Glutamatergic neuron (in vitro differentiated cells): ENCODE measurements around the gene SCD5. TPM values are rescaled to one million over a fixed set of nuclear protein-coding genes. Genes with fewer than 3 reads are reported as not detected.
A peak's percentile ranks its signal among the peaks of the same experiment; 100 is the strongest.

Source experiments
- DNase-seq: peaks from one replicate; pipeline ENCODE4 v3.0.0; 2022
- H3K27ac Mint-ChIP-seq: one replicate; pipeline ENCODE4 v1.8.0; 2020; ENCODE audit warnings: mild to moderate bottlenecking, mixed read lengths, inconsistent platforms; ENCODE audit not compliant: unreplicated experiment
- H3K27me3 Mint-ChIP-seq: one replicate; pipeline ENCODE4 v1.8.0; 2020; ENCODE audit warnings: mild to moderate bottlenecking, moderate library complexity, mixed read lengths, inconsistent platforms; ENCODE audit not compliant: unreplicated experiment
- H3K36me3 Mint-ChIP-seq: one replicate; pipeline ENCODE4 v1.8.0; 2020; ENCODE audit warnings: mild to moderate bottlenecking, mixed read lengths, inconsistent platforms; ENCODE audit not compliant: unreplicated experiment
- H3K4me1 Mint-ChIP-seq: one replicate; pipeline ENCODE4 v1.8.0; 2020; ENCODE audit warnings: mild to moderate bottlenecking, low read depth, mixed read lengths, inconsistent platforms; ENCODE audit not compliant: unreplicated experiment
- H3K4me3 Mint-ChIP-seq: one replicate; pipeline ENCODE4 v1.8.0; 2020; ENCODE audit warnings: mild to moderate bottlenecking, mixed read lengths, inconsistent platforms; ENCODE audit not compliant: unreplicated experiment
- H3K9me3 Mint-ChIP-seq: one replicate; pipeline ENCODE4 v1.8.0; 2020; ENCODE audit warnings: mild to moderate bottlenecking, moderate library complexity, mixed read lengths, inconsistent platforms; ENCODE audit not compliant: unreplicated experiment
- CTCF ChIP-seq: fragments of 200-600 bp; sonication (generic); IDR thresholded peaks from one replicate; pipeline ENCODE4 v1.5.0; 2021; ENCODE audit not compliant: partially characterized antibody, unreplicated experiment
- total RNA-seq: library from RNA; stranded (reverse); fragmentation: NEBNext Ultra II Directional; extraction: Animal tissue kit (Norgen Biotek cat#: 25700); gene quantifications from one replicate; pipeline ENCODE4 v1.2.1, GENCODE V29; 2021; ENCODE audit not compliant: unreplicated experiment

The SCD5 gene
- total RNA-seq, 1 donor from 2014 or later, result 31.9 TPM

- Mint-ChIP-seq H3K36me3 (no peaks in the 10 kb centered on the region), H3K27me3 (no peaks in the 10 kb centered on the region), H3K27ac (no peak overlapping the region), H3K4me3 (no peak overlapping the region), H3K4me1 (peaks cover 11% of the 10 kb centered on the region), H3K9me3 (peaks cover 7% of the 10 kb centered on the region)
- no peak for DNase-seq
- TF ChIP-seq CTCF, result no peak
Measured at GRCh38 chr4:82705928-82706300, 92.7 kb downstream of the SCD5 start.

- no peaks in the 10 kb centered on the region for H3K36me3 Mint-ChIP-seq
- H3K4me3 Mint-ChIP-seq, result no peak overlapping the region
- peak; percentile 31 for DNase-seq
- peaks cover 7% of the 10 kb centered on the region for H3K9me3 Mint-ChIP-seq
- no peak overlapping the region for H3K27ac Mint-ChIP-seq
- H3K27me3 Mint-ChIP-seq, result no peaks in the 10 kb centered on the region
- TF ChIP-seq CTCF, result no peak
- H3K4me1 Mint-ChIP-seq, result peaks cover 11% of the 10 kb centered on the region
Measured at GRCh38 chr4:82705169-82705927, 93.2 kb downstream of the SCD5 start.

GRCh38 chr4:82704156-82704555, 94.4 kb downstream of the SCD5 start:
- Mint-ChIP-seq H3K27ac (no peak overlapping the region), H3K4me3 (no peak overlapping the region), H3K36me3 (no peaks in the 10 kb centered on the region), H3K4me1 (peaks cover 11% of the 10 kb centered on the region), H3K9me3 (peaks cover 7% of the 10 kb centered on the region), H3K27me3 (no peaks in the 10 kb centered on the region)
- TF ChIP-seq CTCF, result no peak
- DNase-seq, result no peak

- DNase-seq, result no peak
- no peak overlapping the region for H3K4me3 Mint-ChIP-seq
- TF ChIP-seq CTCF, result no peak
- peaks cover 2% of the 10 kb centered on the region for H3K9me3 Mint-ChIP-seq
- peaks cover under 1% of the 10 kb centered on the region for H3K36me3 Mint-ChIP-seq
- peaks cover 2% of the 10 kb centered on the region for H3K27me3 Mint-ChIP-seq
- H3K27ac Mint-ChIP-seq, result no peak overlapping the region
- H3K4me1 Mint-ChIP-seq, result peaks cover 1% of the 10 kb centered on the region
Measured at GRCh38 chr4:82698412-82698811, 100.2 kb downstream of the SCD5 start.

- H3K4me3 Mint-ChIP-seq, result no peak overlapping the region
- DNase-seq, result no peak
- peaks cover 5% of the 10 kb centered on the region for H3K36me3 Mint-ChIP-seq
- no peak for TF ChIP-seq CTCF
- H3K27ac Mint-ChIP-seq, result no peak overlapping the region
- H3K27me3 Mint-ChIP-seq, result peaks cover 2% of the 10 kb centered on the region
- peaks cover 3% of the 10 kb centered on the region for H3K9me3 Mint-ChIP-seq
- peaks cover 1% of the 10 kb centered on the region for H3K4me1 Mint-ChIP-seq
Measured at GRCh38 chr4:82697561-82697960, 101.0 kb downstream of the SCD5 start.
